ENCODE data around the gene MX2.

GRCh38 chr21:41387824-41388223 lies 26.0 kb downstream of the MX2 start:
- TF ChIP-seq CTCF (IDR thresholded peaks at IDR 0.05; ENCODE audit: low read depth, low read length, poor library complexity, severe bottlenecking) (no peak), EZH2phosphoT487 (IDR thresholded peaks at IDR 0.05; ENCODE audit: borderline replicate concordance, low read length) (no peak)

Measured in DOHH2 (cell line).